ENCODE results near the gene BMPR1A. TPM values are rescaled to one million over a fixed set of nuclear protein-coding genes. Genes with fewer than 3 reads are reported as not detected.

The BMPR1A gene
- total and polyA plus RNA-seq, 10 of the 15 experiments (the other 5 are each of a cell fraction or from before 2014, with no cell fraction given): 2.3 to 22.7 (median 13.1) TPM

DNA sequence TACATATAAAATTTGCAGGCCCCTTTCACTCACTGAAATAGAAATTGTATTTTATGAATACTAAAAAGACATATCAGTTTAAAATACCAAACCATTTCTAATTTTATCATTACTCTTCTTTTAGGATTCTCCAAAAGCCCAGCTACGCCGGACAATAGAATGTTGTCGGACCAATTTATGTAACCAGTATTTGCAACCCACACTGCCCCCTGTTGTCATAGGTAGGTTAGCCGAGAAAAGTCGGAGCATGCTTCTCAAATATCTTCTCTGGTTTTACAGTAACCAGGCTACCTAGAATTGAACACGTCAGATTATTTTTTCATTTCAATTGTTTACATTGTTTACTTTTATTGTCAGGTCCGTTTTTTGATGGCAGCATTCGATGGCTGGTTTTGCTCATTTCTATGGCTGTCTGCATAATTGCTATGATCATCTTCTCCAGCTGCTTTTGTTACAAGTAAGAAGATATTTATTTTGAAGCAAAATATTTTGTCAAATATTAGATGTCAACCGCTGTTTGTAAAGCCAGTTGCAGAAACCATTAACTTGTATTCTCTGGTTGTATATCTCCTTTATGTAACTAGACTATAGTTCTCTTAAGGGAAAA is 143.4 kb downstream of the BMPR1A start (continued):
- TF ChIP-seq BCLAF1 (IDR thresholded peaks at IDR 0.05) (no peak), SP1 (IDR thresholded peaks at IDR 0.05; ENCODE audit: low read depth, low read length) (no peak), NRF1 (conservative IDR thresholded peaks at IDR 0.05; ENCODE audit: low read depth, low read length) (no peak), KDM1A (IDR thresholded peaks at IDR 0.05; ENCODE audit: borderline replicate concordance) (no peak), TAF1 (IDR thresholded peaks at IDR 0.05; ENCODE audit: borderline replicate concordance, low read depth, low read length) (no peak), YY1 (IDR thresholded peaks at IDR 0.05; ENCODE audit: low read depth, low read length) (0 out of 2 replicates have a peak, but pooled peaks have one; percentile 20), NR2C2 (IDR thresholded peaks at IDR 0.05; ENCODE audit: borderline replicate concordance, control insufficient read depth, insufficient read length, low read depth) (no peak), SMARCA5 (IDR thresholded peaks at IDR 0.05) (peak; percentile 22; the same call in 1 of the 2 replicates), LARP7 (IDR thresholded peaks at IDR 0.05) (no peak), SMC3 (IDR thresholded peaks at IDR 0.05; ENCODE audit: borderline replicate concordance, low read length) (peak; percentile 67; the same call in 1 of the 2 replicates), EGR1 (IDR thresholded peaks at IDR 0.05; ENCODE audit: borderline replicate concordance in 1 of 2, low read depth in 2 of 2, low read length in 2 of 2) (no peak), RAD21 (IDR thresholded peaks at IDR 0.05; ENCODE audit: insufficient read depth, low read depth, low read length) (peak; percentile 88), BCL11A (IDR thresholded peaks at IDR 0.05; ENCODE audit: low read depth, low read length) (no peak), ZBTB33 (IDR thresholded peaks at IDR 0.05) (no peak), SIX5 (IDR thresholded peaks at IDR 0.05; ENCODE audit: low read depth, low read length, severe bottlenecking) (no peak), POLR2AphosphoS5 (IDR thresholded peaks at IDR 0.05; ENCODE audit: low read length) (no peak), EZH2 (IDR thresholded peaks at IDR 0.05; ENCODE audit: borderline replicate concordance, control insufficient read depth, low read depth, low read length) (no peak)
- TF ChIP-seq, protein P1, sequence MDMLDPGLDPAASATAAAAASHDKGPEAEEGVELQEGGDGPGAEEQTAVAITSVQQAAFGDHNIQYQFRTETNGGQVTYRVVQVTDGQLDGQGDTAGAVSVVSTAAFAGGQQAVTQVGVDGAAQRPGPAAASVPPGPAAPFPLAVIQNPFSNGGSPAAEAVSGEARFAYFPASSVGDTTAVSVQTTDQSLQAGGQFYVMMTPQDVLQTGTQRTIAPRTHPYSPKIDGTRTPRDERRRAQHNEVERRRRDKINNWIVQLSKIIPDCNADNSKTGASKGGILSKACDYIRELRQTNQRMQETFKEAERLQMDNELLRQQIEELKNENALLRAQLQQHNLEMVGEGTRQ (IDR thresholded peaks at IDR 0.05; ENCODE audit: borderline replicate concordance, low read depth, low read length): no peak
- TF ChIP-seq, protein P2, sequence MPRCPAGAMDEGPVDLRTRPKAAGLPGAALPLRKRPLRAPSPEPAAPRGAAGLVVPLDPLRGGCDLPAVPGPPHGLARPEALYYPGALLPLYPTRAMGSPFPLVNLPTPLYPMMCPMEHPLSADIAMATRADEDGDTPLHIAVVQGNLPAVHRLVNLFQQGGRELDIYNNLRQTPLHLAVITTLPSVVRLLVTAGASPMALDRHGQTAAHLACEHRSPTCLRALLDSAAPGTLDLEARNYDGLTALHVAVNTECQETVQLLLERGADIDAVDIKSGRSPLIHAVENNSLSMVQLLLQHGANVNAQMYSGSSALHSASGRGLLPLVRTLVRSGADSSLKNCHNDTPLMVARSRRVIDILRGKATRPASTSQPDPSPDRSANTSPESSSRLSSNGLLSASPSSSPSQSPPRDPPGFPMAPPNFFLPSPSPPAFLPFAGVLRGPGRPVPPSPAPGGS (IDR thresholded peaks at IDR 0.05; ENCODE audit: borderline replicate concordance, insufficient read depth, low read depth, low read length, poor library complexity, severe bottlenecking): no peak
- TF ChIP-seq, protein P3, sequence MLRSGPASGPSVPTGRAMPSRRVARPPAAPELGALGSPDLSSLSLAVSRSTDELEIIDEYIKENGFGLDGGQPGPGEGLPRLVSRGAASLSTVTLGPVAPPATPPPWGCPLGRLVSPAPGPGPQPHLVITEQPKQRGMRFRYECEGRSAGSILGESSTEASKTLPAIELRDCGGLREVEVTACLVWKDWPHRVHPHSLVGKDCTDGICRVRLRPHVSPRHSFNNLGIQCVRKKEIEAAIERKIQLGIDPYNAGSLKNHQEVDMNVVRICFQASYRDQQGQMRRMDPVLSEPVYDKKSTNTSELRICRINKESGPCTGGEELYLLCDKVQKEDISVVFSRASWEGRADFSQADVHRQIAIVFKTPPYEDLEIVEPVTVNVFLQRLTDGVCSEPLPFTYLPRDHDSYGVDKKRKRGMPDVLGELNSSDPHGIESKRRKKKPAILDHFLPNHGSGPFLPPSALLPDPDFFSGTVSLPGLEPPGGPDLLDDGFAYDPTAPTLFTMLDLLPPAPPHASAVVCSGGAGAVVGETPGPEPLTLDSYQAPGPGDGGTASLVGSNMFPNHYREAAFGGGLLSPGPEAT (IDR thresholded peaks at IDR 0.05; ENCODE audit: low read depth): no peak

Data from GM12878 (cell line).